Ishikawa (cell line): ENCODE data around the gene PRPH2.

Source experiments
- CEBPB ChIP-seq: IDR thresholded peaks from 2 replicates; pipeline ENCODE4 v1.6.1; 2012
- CREB1 ChIP-seq: IDR thresholded peaks from 2 replicates; pipeline ENCODE4 v1.6.1; 2012; ENCODE audit warnings: low read depth
- EGR1 ChIP-seq: IDR thresholded peaks from 2 replicates; pipeline ENCODE4 v1.6.1; 2012
- EP300 ChIP-seq: IDR thresholded peaks from 2 replicates; pipeline ENCODE4 v1.6.1; 2012; ENCODE audit warnings: borderline replicate concordance
- FOXM1 ChIP-seq: IDR thresholded peaks from 2 replicates; pipeline ENCODE4 v1.6.1; 2012; ENCODE audit warnings: low read depth, borderline replicate concordance
- NFIC ChIP-seq: IDR thresholded peaks from 2 replicates; pipeline ENCODE4 v1.6.1; 2012
- RAD21 ChIP-seq: IDR thresholded peaks from 2 replicates; pipeline ENCODE4 v1.6.1; 2012; ENCODE audit warnings: low read depth
- TAF1 ChIP-seq: IDR thresholded peaks from 2 replicates; pipeline ENCODE4 v1.6.1; 2012; ENCODE audit warnings: low read depth, mild to moderate bottlenecking
- TCF12 ChIP-seq: IDR thresholded peaks from 2 replicates; pipeline ENCODE4 v1.6.1; 2012; ENCODE audit warnings: low read depth
- TEAD4 ChIP-seq: IDR thresholded peaks from 2 replicates; pipeline ENCODE4 v1.6.1; 2012
- YY1 ChIP-seq: IDR thresholded peaks from 2 replicates; pipeline ENCODE4 v1.6.1; 2012; ENCODE audit warnings: low read depth
- ZBTB7A ChIP-seq: IDR thresholded peaks from 2 replicates; pipeline ENCODE4 v1.6.1; 2012; ENCODE audit warnings: low read depth
- TF ChIP-seq, protein P1 (sequence below): IDR thresholded peaks from 2 replicates; pipeline ENCODE4 v1.6.1; 2012
- TF ChIP-seq, protein P2 (sequence below): IDR thresholded peaks from 2 replicates; pipeline ENCODE4 v1.6.1; 2012
- TF ChIP-seq, protein P3 (sequence below): IDR thresholded peaks from 2 replicates; pipeline ENCODE4 v1.6.1; 2012; ENCODE audit warnings: low read depth, mild to moderate bottlenecking

Gene PRPH2

DNA sequence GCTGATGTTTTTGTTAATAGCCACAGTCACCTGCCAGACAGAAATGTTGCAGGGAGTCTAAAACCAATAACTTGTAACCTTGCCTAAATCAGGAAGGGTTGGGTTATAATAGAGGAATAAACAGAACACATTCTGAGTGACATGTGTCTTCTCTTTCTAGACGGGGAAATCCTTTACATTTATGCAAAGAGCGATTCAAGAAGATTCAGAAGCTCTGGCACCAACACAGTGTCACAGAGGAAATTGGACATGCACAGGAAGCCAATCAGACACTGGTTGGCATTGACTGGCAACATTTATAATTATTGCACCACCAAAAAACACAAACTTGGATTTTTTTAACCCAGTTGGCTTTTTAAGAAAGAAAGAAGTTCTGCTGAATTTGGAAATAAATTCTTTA lies 31.5 kb downstream of the PRPH2 start:
- TF ChIP-seq TEAD4 (no peak), RAD21 (no peak), TAF1 (no peak), NFIC (no peak), FOXM1 (no peak), CEBPB (no peak), EGR1 (no peak)
- TF ChIP-seq, protein P1, sequence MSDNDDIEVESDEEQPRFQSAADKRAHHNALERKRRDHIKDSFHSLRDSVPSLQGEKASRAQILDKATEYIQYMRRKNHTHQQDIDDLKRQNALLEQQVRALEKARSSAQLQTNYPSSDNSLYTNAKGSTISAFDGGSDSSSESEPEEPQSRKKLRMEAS = no peak

DNA sequence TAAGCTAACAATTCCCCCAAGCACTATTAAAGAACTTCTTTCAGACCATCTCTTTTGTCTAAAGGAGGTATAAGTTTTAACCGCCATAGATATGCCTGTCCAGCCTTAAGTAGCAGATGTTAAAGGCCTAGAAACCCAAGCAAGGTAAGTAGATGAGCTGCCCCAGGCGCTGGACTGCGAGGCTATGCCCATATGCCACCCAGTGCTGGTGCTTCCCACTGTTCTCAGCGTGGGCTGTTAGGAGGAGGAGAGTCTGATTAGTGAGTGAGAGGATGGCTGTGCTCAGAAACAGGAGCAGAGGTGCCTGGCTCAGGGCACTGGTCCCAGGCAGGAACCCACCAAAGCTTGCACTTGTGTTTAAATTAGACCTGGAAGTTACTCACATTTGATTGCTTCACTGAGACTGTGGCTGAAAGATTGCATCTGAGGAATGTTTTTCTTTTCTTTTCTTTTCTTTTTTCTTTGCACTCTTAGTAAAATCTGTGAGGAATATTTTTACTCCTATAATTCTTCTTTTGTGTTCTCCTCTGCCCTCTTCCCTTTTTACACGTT lies 32.2 kb downstream of the PRPH2 start:
- TF ChIP-seq CREB1 (no peak), TAF1 (no peak), NFIC (no peak), RAD21 (no peak), EGR1 (no peak)
- TF ChIP-seq, protein P1 = no peak
- TF ChIP-seq, protein P2, sequence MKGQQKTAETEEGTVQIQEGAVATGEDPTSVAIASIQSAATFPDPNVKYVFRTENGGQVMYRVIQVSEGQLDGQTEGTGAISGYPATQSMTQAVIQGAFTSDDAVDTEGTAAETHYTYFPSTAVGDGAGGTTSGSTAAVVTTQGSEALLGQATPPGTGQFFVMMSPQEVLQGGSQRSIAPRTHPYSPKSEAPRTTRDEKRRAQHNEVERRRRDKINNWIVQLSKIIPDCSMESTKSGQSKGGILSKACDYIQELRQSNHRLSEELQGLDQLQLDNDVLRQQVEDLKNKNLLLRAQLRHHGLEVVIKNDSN = no peak

DNA sequence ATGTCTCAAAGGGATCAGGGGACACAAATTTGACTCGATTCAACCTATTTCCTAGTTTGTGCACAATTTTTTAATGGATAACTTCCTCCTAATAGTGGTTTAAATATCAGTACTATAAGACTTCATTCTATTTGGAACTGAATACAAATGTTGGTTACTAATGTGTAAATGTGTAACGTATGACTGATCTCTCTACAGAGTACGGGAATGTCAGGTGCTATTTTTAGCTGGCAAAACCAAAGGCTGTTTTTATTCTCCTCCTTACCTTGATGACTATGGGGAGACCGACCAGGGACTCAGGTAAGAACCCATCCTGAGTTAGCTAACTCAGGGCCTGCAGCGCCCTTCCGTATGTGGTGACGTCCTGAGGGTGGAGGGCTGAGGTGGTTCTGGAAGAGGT lies 33.0 kb downstream of the PRPH2 start:
- TF ChIP-seq, protein P1 = no peak
- no peak for TF ChIP-seq NFIC
- no peak for TF ChIP-seq EGR1
- TF ChIP-seq, protein P3, sequence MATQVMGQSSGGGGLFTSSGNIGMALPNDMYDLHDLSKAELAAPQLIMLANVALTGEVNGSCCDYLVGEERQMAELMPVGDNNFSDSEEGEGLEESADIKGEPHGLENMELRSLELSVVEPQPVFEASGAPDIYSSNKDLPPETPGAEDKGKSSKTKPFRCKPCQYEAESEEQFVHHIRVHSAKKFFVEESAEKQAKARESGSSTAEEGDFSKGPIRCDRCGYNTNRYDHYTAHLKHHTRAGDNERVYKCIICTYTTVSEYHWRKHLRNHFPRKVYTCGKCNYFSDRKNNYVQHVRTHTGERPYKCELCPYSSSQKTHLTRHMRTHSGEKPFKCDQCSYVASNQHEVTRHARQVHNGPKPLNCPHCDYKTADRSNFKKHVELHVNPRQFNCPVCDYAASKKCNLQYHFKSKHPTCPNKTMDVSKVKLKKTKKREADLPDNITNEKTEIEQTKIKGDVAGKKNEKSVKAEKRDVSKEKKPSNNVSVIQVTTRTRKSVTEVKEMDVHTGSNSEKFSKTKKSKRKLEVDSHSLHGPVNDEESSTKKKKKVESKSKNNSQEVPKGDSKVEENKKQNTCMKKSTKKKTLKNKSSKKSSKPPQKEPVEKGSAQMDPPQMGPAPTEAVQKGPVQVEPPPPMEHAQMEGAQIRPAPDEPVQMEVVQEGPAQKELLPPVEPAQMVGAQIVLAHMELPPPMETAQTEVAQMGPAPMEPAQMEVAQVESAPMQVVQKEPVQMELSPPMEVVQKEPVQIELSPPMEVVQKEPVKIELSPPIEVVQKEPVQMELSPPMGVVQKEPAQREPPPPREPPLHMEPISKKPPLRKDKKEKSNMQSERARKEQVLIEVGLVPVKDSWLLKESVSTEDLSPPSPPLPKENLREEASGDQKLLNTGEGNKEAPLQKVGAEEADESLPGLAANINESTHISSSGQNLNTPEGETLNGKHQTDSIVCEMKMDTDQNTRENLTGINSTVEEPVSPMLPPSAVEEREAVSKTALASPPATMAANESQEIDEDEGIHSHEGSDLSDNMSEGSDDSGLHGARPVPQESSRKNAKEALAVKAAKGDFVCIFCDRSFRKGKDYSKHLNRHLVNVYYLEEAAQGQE = no peak
- TF ChIP-seq CREB1 = no peak
- TF ChIP-seq, protein P2 = no peak
- no peak for TF ChIP-seq YY1
- TF ChIP-seq TAF1 = no peak

DNA sequence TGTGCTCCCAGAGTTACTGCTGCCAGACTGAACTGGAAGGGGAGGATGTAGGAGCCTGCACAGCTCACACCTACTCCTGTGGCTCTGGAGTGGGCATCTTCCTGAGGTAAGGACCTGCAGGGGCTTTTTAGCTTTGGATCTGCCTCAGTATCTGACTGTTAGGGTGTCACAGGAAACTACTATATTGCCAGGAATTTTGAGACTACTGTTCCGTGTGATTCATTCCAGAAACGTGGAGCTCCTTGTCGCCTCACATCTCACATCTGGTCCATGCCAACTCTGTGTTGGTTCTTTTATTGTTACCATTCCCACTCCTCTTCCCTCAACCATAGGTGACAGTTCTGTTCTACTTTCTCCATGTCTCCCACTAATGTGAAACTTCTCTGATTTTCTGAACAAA lies 34.1 kb downstream of the PRPH2 start:
- TF ChIP-seq CEBPB = no peak
- no peak for TF ChIP-seq EGR1
- no peak for TF ChIP-seq RAD21
- TF ChIP-seq CREB1 = no peak

DNA sequence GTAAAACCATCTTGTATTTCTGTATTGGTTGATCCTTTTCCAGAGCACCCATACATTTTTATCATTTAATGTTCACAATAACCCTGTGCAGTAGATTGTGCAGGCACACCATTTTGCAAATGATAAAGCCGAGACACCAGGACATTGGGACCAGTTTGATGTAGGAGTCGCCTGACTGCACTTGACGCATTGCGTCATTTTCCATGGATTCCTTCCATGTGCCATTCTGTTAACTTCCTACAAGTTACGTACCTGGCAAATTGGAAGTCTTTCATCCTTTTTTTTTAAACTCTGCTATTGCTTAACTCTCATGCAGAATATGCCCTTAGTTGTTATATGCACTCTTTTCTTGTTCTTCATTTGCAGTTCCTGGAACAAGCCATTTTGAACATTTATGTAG lies 43.0 kb downstream of the PRPH2 start:
- TF ChIP-seq RAD21 (no peak), TAF1 (no peak), ZBTB7A (no peak), FOXM1 (no peak), YY1 (no peak), EGR1 (no peak), NFIC (no peak), EP300 (no peak), TCF12 (no peak), CEBPB (no peak), TEAD4 (no peak), CREB1 (no peak)
- TF ChIP-seq, protein P1 = no peak
- TF ChIP-seq, protein P3 = no peak
- TF ChIP-seq, protein P2 = no peak

DNA sequence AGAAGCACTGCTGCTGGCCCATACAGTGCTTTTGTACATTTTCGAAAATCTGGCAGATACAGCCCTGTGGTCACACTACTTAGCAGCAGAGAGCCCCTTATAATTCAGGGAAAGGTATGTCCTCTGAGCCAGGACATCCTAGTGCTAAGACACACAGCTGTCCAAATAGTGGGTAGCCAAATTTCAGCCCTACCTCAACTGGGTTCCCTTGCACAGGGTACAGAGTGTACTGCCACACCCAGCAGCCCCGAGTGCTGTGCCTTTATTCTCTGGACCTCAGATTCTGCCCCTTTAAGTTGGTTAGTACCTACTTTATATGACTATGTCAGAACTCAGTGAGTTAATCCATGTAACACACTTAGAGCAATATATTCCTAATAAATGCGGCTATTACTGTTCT lies 47.6 kb downstream of the PRPH2 start:
- TF ChIP-seq, protein P1 = no peak
- TF ChIP-seq CREB1 = no peak
- no peak for TF ChIP-seq YY1
- no peak for TF ChIP-seq TCF12
- TF ChIP-seq NFIC = no peak
- TF ChIP-seq, protein P3 = no peak
- no peak for TF ChIP-seq TAF1
- no peak for TF ChIP-seq CEBPB
- TF ChIP-seq, protein P2 = no peak
- TF ChIP-seq TEAD4 = no peak
- TF ChIP-seq ZBTB7A = no peak
